ENCODE measurements around the gene PEX5L.

DNA sequence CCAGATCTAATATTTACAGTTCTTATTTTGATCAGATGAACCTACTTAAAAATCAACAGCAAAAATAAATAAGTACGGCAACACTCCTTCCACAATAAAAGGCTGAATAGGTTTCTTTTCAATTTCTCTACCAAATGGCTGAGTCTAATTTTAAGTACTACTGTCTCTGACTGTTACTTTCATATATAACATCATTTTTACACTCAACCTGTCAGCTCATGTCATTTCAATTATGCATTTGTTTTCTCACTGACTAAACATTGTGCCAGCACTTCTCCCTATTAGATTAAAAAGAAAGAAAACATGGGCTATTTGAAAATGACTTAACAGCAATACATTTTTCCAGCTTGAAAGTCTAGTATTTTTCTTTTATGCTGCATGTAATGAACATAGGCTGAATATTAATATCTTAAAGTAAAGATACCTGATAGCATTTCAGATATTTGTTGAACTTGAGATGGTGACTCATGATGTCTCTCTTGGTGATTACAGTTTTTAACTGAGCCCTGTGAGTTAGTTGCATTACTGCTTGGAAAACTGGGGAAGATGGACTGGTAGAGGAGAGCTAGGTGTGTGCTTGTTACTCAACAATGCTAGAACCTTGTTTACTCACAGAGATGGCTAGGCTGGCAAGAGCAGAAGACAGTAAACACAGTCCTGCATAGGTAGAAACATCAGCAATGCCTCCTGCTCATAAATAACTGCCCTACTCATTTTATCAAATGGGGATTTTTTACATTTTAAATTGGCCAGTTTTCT, 73.9 kb downstream of the PEX5L start:
- TF ChIP-seq, protein P1, sequence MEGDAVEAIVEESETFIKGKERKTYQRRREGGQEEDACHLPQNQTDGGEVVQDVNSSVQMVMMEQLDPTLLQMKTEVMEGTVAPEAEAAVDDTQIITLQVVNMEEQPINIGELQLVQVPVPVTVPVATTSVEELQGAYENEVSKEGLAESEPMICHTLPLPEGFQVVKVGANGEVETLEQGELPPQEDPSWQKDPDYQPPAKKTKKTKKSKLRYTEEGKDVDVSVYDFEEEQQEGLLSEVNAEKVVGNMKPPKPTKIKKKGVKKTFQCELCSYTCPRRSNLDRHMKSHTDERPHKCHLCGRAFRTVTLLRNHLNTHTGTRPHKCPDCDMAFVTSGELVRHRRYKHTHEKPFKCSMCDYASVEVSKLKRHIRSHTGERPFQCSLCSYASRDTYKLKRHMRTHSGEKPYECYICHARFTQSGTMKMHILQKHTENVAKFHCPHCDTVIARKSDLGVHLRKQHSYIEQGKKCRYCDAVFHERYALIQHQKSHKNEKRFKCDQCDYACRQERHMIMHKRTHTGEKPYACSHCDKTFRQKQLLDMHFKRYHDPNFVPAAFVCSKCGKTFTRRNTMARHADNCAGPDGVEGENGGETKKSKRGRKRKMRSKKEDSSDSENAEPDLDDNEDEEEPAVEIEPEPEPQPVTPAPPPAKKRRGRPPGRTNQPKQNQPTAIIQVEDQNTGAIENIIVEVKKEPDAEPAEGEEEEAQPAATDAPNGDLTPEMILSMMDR (IDR thresholded peaks at IDR 0.05; ENCODE audit: insufficient read depth, low read length, poor library complexity, severe bottlenecking): no peak
- no peak for TF ChIP-seq EZH2phosphoT487 (conservative IDR thresholded peaks at IDR 0.05; ENCODE audit: low read length)
